GM23338 (cell line): ENCODE data around the gene RIOK3. TPM values are rescaled to one million over a fixed set of nuclear protein-coding genes. Genes with fewer than 3 reads are reported as not detected.

Experiments used
- ATAC-seq: fragments of 200-7000 bp; cut with Tn5 transposase; 3 replicates; pipeline ENCODE4 v1.9.1; 2020
- DNase-seq: peaks from one replicate; pipeline ENCODE4 v3.0.0-alpha.2; 2015; ENCODE audit warnings: low spot score
- H2AFZ ChIP-seq: fragments of 200-600 bp; sonication (generic); 2 replicates; pipeline ENCODE4 v1.8.0; 2016; ENCODE audit warnings: antibody characterized with exemption, mild to moderate bottlenecking, moderate library complexity
- H3F3A ChIP-seq: fragments of 200-600 bp; sonication (generic); replicated peaks from 2 replicates; pipeline ENCODE4 v1.8.0; 2017; ENCODE audit warnings: antibody characterized with exemption, mixed run types, low read depth
- H3K27ac ChIP-seq: fragments of 200-600 bp; sonication (generic); 2 replicates; pipeline ENCODE4 v1.6.1; 2016; ENCODE audit warnings: low read depth
- H3K27me3 ChIP-seq: fragments of 200-600 bp; sonication (generic); 2 replicates; pipeline ENCODE4 v1.8.0; 2016; ENCODE audit warnings: mild to moderate bottlenecking, mixed run types, moderate library complexity; ENCODE audit not compliant: insufficient read depth
- H3K36me3 ChIP-seq: fragments of 200-600 bp; sonication (generic); 2 replicates; pipeline ENCODE4 v1.8.0; 2016; ENCODE audit warnings: mild to moderate bottlenecking; ENCODE audit not compliant: insufficient read depth
- H3K4me1 ChIP-seq: fragments of 200-600 bp; sonication (generic); 2 replicates; pipeline ENCODE4 v1.8.0; 2016; ENCODE audit warnings: mild to moderate bottlenecking, moderate library complexity; ENCODE audit not compliant: insufficient read depth
- H3K4me2 ChIP-seq: fragments of 200-600 bp; sonication (generic); 2 replicates; pipeline ENCODE4 v1.7.1; 2017; ENCODE audit warnings: mixed run types
- H3K4me3 ChIP-seq: fragments of 200-600 bp; sonication (generic); 2 replicates; pipeline ENCODE4 v1.6.1; 2016; ENCODE audit warnings: mixed run types
- H3K79me2 ChIP-seq: fragments of 200-600 bp; sonication (generic); replicated peaks from 2 replicates; pipeline ENCODE4 v1.8.0; 2017; ENCODE audit warnings: mild to moderate bottlenecking; ENCODE audit not compliant: insufficient read depth
- H3K9me2 ChIP-seq: fragments of 200-600 bp; sonication (generic); 2 replicates; pipeline ENCODE4 v1.8.0; 2017; ENCODE audit not compliant: insufficient read depth
- H4K20me1 ChIP-seq: fragments of 200-600 bp; sonication (generic); replicated peaks from 2 replicates; pipeline ENCODE4 v1.8.0; 2017; ENCODE audit warnings: mild to moderate bottlenecking; ENCODE audit not compliant: insufficient read depth
- H3K27ac Mint-ChIP-seq: 2 replicates; pipeline ENCODE4 v1.8.0; 2020; ENCODE audit warnings: inconsistent platforms, mild to moderate bottlenecking, moderate library complexity, mixed read lengths
- H3K27me3 Mint-ChIP-seq: 3 replicates; pipeline ENCODE4 v1.8.0; 2022; ENCODE audit warnings: low read depth, mild to moderate bottlenecking, moderate library complexity, mixed read lengths, inconsistent platforms; ENCODE audit not compliant: insufficient read depth, poor library complexity
- H3K36me3 Mint-ChIP-seq: 3 replicates; pipeline ENCODE4 v1.8.0; 2021; ENCODE audit warnings: low read depth, mild to moderate bottlenecking, inconsistent platforms, moderate library complexity, mixed read lengths
- H3K4me1 Mint-ChIP-seq: 3 replicates; pipeline ENCODE4 v1.8.0; 2020; ENCODE audit warnings: mild to moderate bottlenecking, inconsistent platforms, mixed read lengths
- H3K4me3 Mint-ChIP-seq: 3 replicates; pipeline ENCODE4 v1.8.0; 2021; ENCODE audit warnings: moderate library complexity, mild to moderate bottlenecking, inconsistent platforms, mixed read lengths
- H3K9me3 Mint-ChIP-seq: 3 replicates; pipeline ENCODE4 v1.8.0; 2020; ENCODE audit warnings: moderate library complexity, mild to moderate bottlenecking, inconsistent platforms, mixed read lengths
- CTCF ChIP-seq, 2 experiments: fragments of 200-600 bp in 1 of 2; sonication (generic) in 1 of 2; conservative IDR thresholded peaks; 2 replicates each; pipeline versions ENCODE4 v1.5.1 to v1.6.1; 2016 to 2017; ENCODE audit warnings: antibody characterized with exemption in 2 of 2, low read depth in 2 of 2, mild to moderate bottlenecking in 2 of 2, moderate library complexity in 1 of 2
- NANOG ChIP-seq: IDR thresholded peaks from 2 replicates; pipeline ENCODE4 v1.6.1; 2016; ENCODE audit warnings: antibody characterized with exemption, borderline replicate concordance
- POLR2AphosphoS5 ChIP-seq: IDR thresholded peaks from 2 replicates; pipeline ENCODE4 v1.6.1; 2016; ENCODE audit warnings: antibody characterized with exemption, low read depth
- ZNF462 ChIP-seq: fragments of 250-450 bp; sonication (Bioruptor Pico); IDR thresholded peaks from 2 replicates; pipeline ENCODE4 v1.5.0; 2020; ENCODE audit warnings: mild to moderate bottlenecking, moderate library complexity
- polyA plus RNA-seq: library from polyadenylated mRNA; unstranded; fragments of >200 nt; fragmentation: Nextera tagmentation; extraction: Ambion mirVana; gene quantifications from 2 replicates; pipeline ENCODE4 v1.2.1, GENCODE V29; 2016
- total RNA-seq: library from RNA; depleted of rRNA; stranded (reverse); fragments of >200 nt; shearing (Covaris generic); gene quantifications from 2 replicates; pipeline ENCODE4 v1.2.3, GENCODE V29; 2014

RIOK3 gene
- total and polyA plus RNA-seq, 2 experiments from 2014 or later, result 20.8 to 22.1 TPM

GRCh38 chr18:23503038-23503962, 50.2 kb downstream of the RIOK3 start, which contains the start of gene RMC1:
TSS of gene RMC1 (plus strand) at chr18:23503511. CDS start at chr18:23503619, 108 bp downstream.
- peak; percentile 83 for ATAC-seq
- H3K4me1 Mint-ChIP-seq, result peaks cover 11% of the 10 kb centered on the region
- Histone ChIP-seq H3K27me3 (peaks cover 26% of the 10 kb centered on the region), H3K36me3 (peaks cover 9% of the 10 kb centered on the region; the same call in 1 of the 2 replicates), H3K4me1 (peaks cover 14% of the 10 kb centered on the region), H3K27ac (peak within 1 kb of the TSS; percentile 69; the same call in 1 of the 2 replicates), H3K4me3 (peak within 1 kb of the TSS; percentile 92), H3K9me2 (no peaks in the 10 kb centered on the region), H3K4me2 (peak within 1 kb of the TSS; percentile 93), H4K20me1 (peaks cover 20% of the 10 kb centered on the region; the same call in 1 of the 2 replicates), H3F3A (0 out of 2 replicates have a peak, but pooled peaks cover 6% of the 10 kb centered on the region), H2AFZ (peak within 1 kb of the TSS; percentile 90), H3K79me2 (peaks cover 27% of the 10 kb centered on the region)
- no peaks in the 10 kb centered on the region for H3K9me3 Mint-ChIP-seq
- DNase-seq, result peak; percentile 95
- TF ChIP-seq NANOG (no peak), CTCF (conservative IDR thresholded peaks at IDR 0.05; ENCODE audit: low read depth in 2 of 2) (peak; percentile 17 to 46; a peak in 2 of 4 replicates), POLR2AphosphoS5 (peak; percentile 64)
- H3K4me3 Mint-ChIP-seq, result peak within 1 kb of the TSS; percentile 96
- peaks cover 8% of the 10 kb centered on the region; the same call in 2 of the 3 replicates for H3K36me3 Mint-ChIP-seq
- H3K27me3 Mint-ChIP-seq, result peaks cover 12% of the 10 kb centered on the region
- peak within 1 kb of the TSS; percentile 61 for H3K27ac Mint-ChIP-seq

GRCh38 chr18:23503963-23504344, 50.9 kb downstream of the RIOK3 start:
- Histone ChIP-seq H3K27me3 (peaks cover 26% of the 10 kb centered on the region), H4K20me1 (peaks cover 20% of the 10 kb centered on the region; the same call in 1 of the 2 replicates), H3K4me1 (peaks cover 14% of the 10 kb centered on the region), H3F3A (0 out of 2 replicates have a peak, but pooled peaks cover 6% of the 10 kb centered on the region), H3K4me2 (peak overlapping the region; percentile 93), H3K9me2 (no peaks in the 10 kb centered on the region), H3K4me3 (peak overlapping the region; percentile 92), H3K36me3 (peaks cover 9% of the 10 kb centered on the region; the same call in 1 of the 2 replicates), H2AFZ (peak overlapping the region; percentile 90), H3K79me2 (peaks cover 27% of the 10 kb centered on the region), H3K27ac (no peak overlapping the region)
- H3K36me3 Mint-ChIP-seq, result peaks cover 13% of the 10 kb centered on the region
- DNase-seq (peak; percentile 24), ATAC-seq (no peak)
- no peak overlapping the region for H3K27ac Mint-ChIP-seq
- no peak for TF ChIP-seq ZNF462 (CRISPR knock-in tag)
- H3K27me3 Mint-ChIP-seq, result peaks cover 12% of the 10 kb centered on the region
- H3K9me3 Mint-ChIP-seq, result no peaks in the 10 kb centered on the region
- peak overlapping the region; percentile 96 for H3K4me3 Mint-ChIP-seq
- peaks cover 11% of the 10 kb centered on the region for H3K4me1 Mint-ChIP-seq
